SK-N-SH treated with all-trans-retinoic acid at 6 μM for 48 hours (cell line): ENCODE data around the gene SEMA3E.

Experiments used
- TOX ChIP-seq: fragments of 250-450 bp; sonication (Bioruptor Pico); IDR thresholded peaks from 2 replicates; pipeline ENCODE4 v1.8.0; 2021; ENCODE audit warnings: mild to moderate bottlenecking, moderate library complexity, borderline replicate concordance
- ZNF565 ChIP-seq: fragments of 450-650 bp; formaldehyde crosslinking; conservative IDR thresholded peaks from 2 replicates; pipeline ENCODE4 v1.5.0; 2020; ENCODE audit warnings: low read depth, mild to moderate bottlenecking, moderate library complexity
- TF ChIP-seq, protein P1 (sequence below): fragments of 250-450 bp; sonication (Bioruptor Pico); IDR thresholded peaks from 2 replicates; pipeline ENCODE4 v1.8.0; 2020; ENCODE audit warnings: mild to moderate bottlenecking, moderate library complexity, borderline replicate concordance

DNA sequence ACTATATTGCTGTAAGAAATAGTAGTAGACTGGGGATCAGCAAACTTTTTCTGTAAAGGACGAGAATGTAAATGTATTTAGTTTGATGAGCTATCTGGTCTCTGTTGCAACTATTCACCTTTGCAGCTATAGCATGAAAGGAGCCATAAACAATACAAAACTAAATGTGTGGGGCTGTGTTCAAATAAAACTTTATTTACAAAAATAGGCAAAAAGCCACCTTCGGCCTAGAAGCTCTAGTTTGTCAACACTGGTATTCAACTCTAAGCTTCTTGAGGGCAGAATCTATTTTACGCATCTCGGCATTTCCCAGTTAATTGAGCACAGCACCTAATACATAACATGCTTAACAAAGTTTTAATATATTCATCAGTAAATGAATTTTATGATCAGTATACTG is 181.4 kb downstream of the SEMA3E start:
- TF ChIP-seq TOX (CRISPR knock-in tag), result no peak
- TF ChIP-seq, protein P1, sequence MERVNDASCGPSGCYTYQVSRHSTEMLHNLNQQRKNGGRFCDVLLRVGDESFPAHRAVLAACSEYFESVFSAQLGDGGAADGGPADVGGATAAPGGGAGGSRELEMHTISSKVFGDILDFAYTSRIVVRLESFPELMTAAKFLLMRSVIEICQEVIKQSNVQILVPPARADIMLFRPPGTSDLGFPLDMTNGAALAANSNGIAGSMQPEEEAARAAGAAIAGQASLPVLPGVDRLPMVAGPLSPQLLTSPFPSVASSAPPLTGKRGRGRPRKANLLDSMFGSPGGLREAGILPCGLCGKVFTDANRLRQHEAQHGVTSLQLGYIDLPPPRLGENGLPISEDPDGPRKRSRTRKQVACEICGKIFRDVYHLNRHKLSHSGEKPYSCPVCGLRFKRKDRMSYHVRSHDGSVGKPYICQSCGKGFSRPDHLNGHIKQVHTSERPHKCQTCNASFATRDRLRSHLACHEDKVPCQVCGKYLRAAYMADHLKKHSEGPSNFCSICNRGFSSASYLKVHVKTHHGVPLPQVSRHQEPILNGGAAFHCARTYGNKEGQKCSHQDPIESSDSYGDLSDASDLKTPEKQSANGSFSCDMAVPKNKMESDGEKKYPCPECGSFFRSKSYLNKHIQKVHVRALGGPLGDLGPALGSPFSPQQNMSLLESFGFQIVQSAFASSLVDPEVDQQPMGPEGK (CRISPR knock-in tag), result no peak
- no peak for TF ChIP-seq ZNF565 (CRISPR knock-in tag)
